Pancreas (tissue), 10 donors: ENCODE data around the gene SLC6A8. TPM values are rescaled to one million over a fixed set of nuclear protein-coding genes. Genes with fewer than 3 reads are reported as not detected.
A peak's percentile ranks its signal among the peaks of the same experiment; 100 is the strongest.
"Not testable (repeated sequence)": the region's sequence is repeated elsewhere in the genome, so short reads cannot be mapped to it uniquely, and the experiment has no call there.

Experiments
- ATAC-seq, 4 donors: fragments of 200-7000 bp; cut with Tn5 transposase; one replicate each; pipeline versions ENCODE4 v1.8.0 to v1.9.1; 2020; ENCODE audit warnings: mild to moderate bottlenecking in 4 of 4, moderate library complexity in 4 of 4
- DNase-seq, 6 donors: peaks; one replicate each; pipeline ENCODE4 v3.0.0-alpha.2; 2020
- FAIRE-seq: peaks from 2 replicates; lab custom pipeline; 2012; peaks lifted over from hg19 to GRCh38; lab: Jason Lieb, UNC
- H3K27ac ChIP-seq, 4 donors: fragments of 200-600 bp; sonication (generic); 1 replicate in 3 of 4; 2 replicates in 1 of 4; pipeline versions ENCODE4 v1.5.0 to v1.8.0; 2020
- H3K27me3 ChIP-seq, 4 donors: fragments of 200-600 bp; one replicate each; pipeline ENCODE4 v1.8.0; 2021
- H3K36me3 ChIP-seq, 3 donors: fragments of 200-600 bp; sonication (generic) in 1 of 3; one replicate each; pipeline versions ENCODE4 v1.5.0 to v1.8.0; 2020 to 2021
- H3K4me1 ChIP-seq, 3 donors: fragments of 200-600 bp; one replicate each; pipeline ENCODE4 v1.8.0; 2021
- H3K4me3 ChIP-seq, 4 donors: fragments of 200-600 bp; sonication (generic) in 2 of 4; one replicate each; pipeline versions ENCODE4 v1.5.0 to v1.8.0; 2020 to 2021
- H3K9me3 ChIP-seq, 4 donors: fragments of 200-600 bp; one replicate each; pipeline ENCODE4 v1.8.0; 2021
- WGBS, 2 donors: extraction: QIAGEN DNeasy Blood & Tissue Kit; methylation state at CpG; one replicate each; pipeline ENCODE4 v1.1.7; 2013; 5-methylcytosine and 5-hydroxymethylcytosine counted together
- intact Hi-C, 3 donors: fragments of 100-400 bp; cut with DNase I; formaldehyde crosslinking; loops; one replicate each; pipeline versions ENCODE4 v1.11.1 to v1.14.2; 2022
- polyA plus RNA-seq, 2 donors: library from polyadenylated mRNA; stranded (reverse); fragments of 200-250 nt; gene quantifications; one replicate each; pipeline ENCODE4 v1.2.3, GENCODE V29; 2013
- total RNA-seq, 6 donors: library from RNA; stranded (reverse); fragmentation: NEBNext Ultra II Directional in 4 of 6; extraction: Animal tissue kit (Norgen Biotek cat#: 25700) in 4 of 6; gene quantifications; one replicate each; pipeline versions ENCODE4 v1.2.1 to v1.2.4, GENCODE V29; 2021 to 2023
- TF ChIP-seq, protein P1 (sequence below), 4 donors: fragments of 200-600 bp; sonication (generic) in 3 of 4; IDR thresholded peaks; one replicate each; pipeline versions ENCODE4 v1.5.0 to v1.8.0; 2021; ENCODE audit warnings: antibody characterized with exemption in 4 of 4
- donor health status: healthy with polysubstance abuse.
- donor health status: DM: no; HTN: no; CAD: no; lungs with moderate emphysema.
- donor health status: DM: no; HTN: no; CAD: no.
- donor health status: control.
- donor health status: control.
- donor health status: Bipolar disorder and iron deficiency.
- donor health status: DM: yes; HTN: yes; CAD: no.
- donor health status: DM: no; HTN: no; CAD: no.
- donor health status: DM: no; HTN: no; CAD: no.
- donor health status: DM: yes; HTN: yes; CAD: no.

SLC6A8 gene
- total and polyA plus RNA-seq, 8 donors = 8.4 to 15.8 (median 12.1) TPM

DNA sequence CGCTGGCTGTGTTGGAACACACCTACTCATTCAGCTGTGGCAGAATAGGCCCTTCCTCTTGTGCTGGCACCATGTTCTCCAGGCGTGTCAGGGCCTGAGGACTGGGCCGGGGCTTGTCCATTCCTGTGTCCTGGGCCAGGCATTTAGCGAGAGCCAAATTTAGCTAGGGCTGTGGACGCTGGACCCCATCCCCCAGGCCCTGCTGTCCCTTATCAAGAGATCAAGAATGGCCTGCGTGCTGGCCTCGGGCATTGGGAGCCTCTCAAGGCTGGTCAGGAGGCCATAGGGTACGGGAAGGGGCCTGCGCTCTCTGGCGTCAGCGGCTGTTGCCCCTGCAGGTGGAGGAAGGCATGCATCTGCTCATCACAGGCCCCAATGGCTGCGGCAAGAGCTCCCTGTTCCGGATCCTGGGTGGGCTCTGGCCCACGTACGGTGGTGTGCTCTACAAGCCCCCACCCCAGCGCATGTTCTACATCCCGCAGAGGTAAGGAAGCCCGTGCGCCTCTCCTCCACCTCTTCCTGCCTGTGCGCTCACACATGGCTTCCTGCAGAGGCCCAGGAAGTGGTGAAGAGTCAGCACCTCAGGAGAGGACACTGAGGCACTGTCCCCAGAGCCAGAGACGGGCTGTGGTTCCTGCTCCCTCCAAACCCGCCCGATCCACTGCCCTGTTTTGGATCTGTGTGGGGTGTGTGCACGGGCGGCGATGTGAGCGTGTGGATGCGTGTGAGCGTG lies 52.2 kb downstream of the SLC6A8 start:
- Histone ChIP-seq H3K27ac (no peak overlapping the region), H3K9me3 (no peaks in the 10 kb centered on the region), H3K36me3 (no peaks in the 10 kb centered on the region), H3K4me3 (no peak overlapping the region), H3K4me1 (no peaks in the 10 kb centered on the region), H3K27me3 (no peaks in the 10 kb centered on the region)
- TF ChIP-seq, protein P1, sequence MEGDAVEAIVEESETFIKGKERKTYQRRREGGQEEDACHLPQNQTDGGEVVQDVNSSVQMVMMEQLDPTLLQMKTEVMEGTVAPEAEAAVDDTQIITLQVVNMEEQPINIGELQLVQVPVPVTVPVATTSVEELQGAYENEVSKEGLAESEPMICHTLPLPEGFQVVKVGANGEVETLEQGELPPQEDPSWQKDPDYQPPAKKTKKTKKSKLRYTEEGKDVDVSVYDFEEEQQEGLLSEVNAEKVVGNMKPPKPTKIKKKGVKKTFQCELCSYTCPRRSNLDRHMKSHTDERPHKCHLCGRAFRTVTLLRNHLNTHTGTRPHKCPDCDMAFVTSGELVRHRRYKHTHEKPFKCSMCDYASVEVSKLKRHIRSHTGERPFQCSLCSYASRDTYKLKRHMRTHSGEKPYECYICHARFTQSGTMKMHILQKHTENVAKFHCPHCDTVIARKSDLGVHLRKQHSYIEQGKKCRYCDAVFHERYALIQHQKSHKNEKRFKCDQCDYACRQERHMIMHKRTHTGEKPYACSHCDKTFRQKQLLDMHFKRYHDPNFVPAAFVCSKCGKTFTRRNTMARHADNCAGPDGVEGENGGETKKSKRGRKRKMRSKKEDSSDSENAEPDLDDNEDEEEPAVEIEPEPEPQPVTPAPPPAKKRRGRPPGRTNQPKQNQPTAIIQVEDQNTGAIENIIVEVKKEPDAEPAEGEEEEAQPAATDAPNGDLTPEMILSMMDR (IDR thresholded peaks at IDR 0.05) = no peak
- intact Hi-C loops = no loop called here
- DNase-seq = peak in 1 of 6 donors; percentile 57
- no peak for ATAC-seq
- no peak for FAIRE-seq
- 90 to 92% methylated on average over 29 of the region's 29 CpGs for WGBS, 2 donors

DNA sequence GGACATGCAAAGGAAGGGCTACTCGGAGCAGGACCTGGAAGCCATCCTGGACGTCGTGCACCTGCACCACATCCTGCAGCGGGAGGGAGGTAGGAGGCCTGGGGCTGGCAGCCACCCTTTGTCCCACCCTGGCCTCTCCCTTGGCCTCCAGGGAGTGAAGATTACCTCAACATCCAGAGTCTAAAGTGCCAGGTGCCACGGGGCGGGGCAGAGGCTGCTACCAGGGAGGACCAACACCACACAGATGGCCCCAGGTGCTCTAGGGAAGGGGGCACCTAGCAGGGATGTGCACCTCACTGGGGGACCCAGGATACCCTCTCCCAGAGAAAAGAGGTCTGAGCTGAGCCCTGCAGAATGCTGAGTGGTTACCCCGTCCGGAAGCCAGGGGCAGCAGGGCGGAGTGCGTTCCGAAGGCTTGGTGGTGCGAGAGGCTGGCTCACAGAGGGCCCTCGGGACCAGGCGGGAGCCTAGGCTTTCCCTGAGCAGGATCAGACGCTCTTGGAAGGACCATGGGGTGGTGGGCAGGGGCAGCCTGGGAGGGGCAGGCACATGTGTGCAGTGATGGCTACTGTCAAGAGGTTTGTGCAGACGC lies 53.0 kb downstream of the SLC6A8 start:
- no peak for FAIRE-seq
- intact Hi-C loops = no loop called here
- H3K27ac ChIP-seq = no peak overlapping the region
- H3K4me3 ChIP-seq = no peak overlapping the region
- TF ChIP-seq, protein P1 (IDR thresholded peaks at IDR 0.05) = no peak
- no peaks in the 10 kb centered on the region for H3K36me3 ChIP-seq
- ATAC-seq = no peak
- no peaks in the 10 kb centered on the region for H3K4me1 ChIP-seq
- 86 to 95% methylated on average over 15 to 16 of the region's 16 CpGs for WGBS, 2 donors
- DNase-seq = no peak
- no peaks in the 10 kb centered on the region for H3K9me3 ChIP-seq
- no peaks in the 10 kb centered on the region for H3K27me3 ChIP-seq

DNA sequence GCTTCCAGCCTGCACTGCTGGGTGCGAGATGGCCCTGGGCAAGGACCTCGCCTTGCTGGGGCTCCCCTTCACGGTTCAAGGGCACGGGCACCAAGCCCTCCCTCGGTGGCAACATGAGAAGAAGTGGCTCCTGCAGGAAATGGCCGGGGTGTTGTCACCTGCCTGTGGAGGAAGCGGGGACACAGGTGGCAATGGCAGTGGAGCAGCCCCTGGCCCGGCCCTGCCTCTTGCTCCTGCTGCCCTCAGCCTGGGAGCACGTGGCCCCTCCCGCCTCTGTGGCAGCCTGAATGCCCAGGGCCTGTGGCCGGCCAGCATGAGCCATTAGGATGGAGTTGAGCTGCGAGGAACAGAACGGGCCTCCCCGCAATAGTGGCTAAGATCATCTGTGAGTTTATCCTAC lies 53.7 kb downstream of the SLC6A8 start:
- TF ChIP-seq, protein P1 (IDR thresholded peaks at IDR 0.05) = no peak
- no peaks in the 10 kb centered on the region for H3K4me1 ChIP-seq
- 81 to 95% methylated on average over 11 to 14 of the region's 14 CpGs for WGBS, 2 donors
- ATAC-seq = no peak
- FAIRE-seq = no peak
- peak in 1 of 6 donors; percentile 70 for DNase-seq
- H3K36me3 ChIP-seq = no peaks in the 10 kb centered on the region
- intact Hi-C loops = no loop called here
- H3K9me3 ChIP-seq = no peaks in the 10 kb centered on the region
- H3K4me3 ChIP-seq = no peak overlapping the region
- no peak overlapping the region for H3K27ac ChIP-seq
- no peaks in the 10 kb centered on the region for H3K27me3 ChIP-seq

DNA sequence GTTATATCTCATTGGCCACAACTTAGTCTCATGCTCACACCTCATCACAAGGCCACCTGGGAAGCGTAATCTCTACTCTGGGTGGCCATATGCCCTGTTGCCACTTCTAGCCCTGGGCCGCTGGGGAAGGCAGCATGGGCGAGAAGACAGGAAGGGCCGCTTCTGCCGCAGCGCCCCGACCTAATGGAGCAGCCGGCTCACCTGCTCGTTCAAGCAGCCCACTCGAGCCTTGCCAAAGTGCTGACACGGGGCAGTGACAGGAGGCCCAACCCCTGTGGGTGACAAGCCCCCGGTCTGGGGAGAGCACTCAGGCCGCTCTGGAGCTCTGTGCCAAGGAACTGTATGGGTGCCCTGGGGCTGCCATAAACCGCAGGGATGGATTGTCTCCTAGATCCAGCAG lies 54.4 kb downstream of the SLC6A8 start:
- H3K27ac ChIP-seq, H3K27me3 ChIP-seq, H3K36me3 ChIP-seq, H3K4me1 ChIP-seq, intact Hi-C loops, FAIRE-seq, H3K9me3 ChIP-seq, H3K4me3 ChIP-seq, DNase-seq, ATAC-seq: not testable (repeated sequence)
- WGBS, 2 donors = 91 to 95% methylated on average over 12 to 14 of the region's 14 CpGs

DNA sequence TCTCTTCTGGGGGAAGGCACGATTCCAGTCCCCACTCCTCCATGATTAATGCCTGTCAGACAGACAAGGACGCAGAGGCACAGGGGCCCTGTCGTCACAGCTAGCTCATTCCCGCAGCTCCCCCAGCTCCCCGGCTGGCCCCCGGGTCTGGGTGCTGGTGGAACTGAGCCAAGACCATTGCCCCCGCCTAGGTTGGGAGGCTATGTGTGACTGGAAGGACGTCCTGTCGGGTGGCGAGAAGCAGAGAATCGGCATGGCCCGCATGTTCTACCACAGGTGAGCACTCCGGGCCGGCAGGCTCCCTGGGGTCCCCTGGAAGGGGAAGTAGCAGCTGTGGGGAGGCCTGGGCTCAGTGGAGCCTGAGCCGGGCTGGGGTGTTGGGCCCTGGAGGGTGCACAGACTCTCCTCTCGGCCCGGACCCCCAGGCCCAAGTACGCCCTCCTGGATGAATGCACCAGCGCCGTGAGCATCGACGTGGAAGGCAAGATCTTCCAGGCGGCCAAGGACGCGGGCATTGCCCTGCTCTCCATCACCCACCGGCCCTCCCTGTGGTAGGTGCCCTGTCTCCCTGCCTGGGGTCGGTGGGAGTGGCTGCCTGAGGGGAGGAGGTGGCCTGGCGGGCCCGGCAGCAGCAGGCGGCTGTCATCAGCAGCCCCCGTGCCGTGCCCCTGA lies 55.2 kb downstream of the SLC6A8 start:
- DNase-seq = peak in 1 of 6 donors; percentile 60
- H3K27ac ChIP-seq, H3K4me3 ChIP-seq, H3K36me3 ChIP-seq, H3K4me1 ChIP-seq, ATAC-seq, H3K9me3 ChIP-seq, H3K27me3 ChIP-seq, FAIRE-seq, intact Hi-C loops: not testable (repeated sequence)
- WGBS, 2 donors = 71 to 79% methylated on average over 20 to 32 of the region's 32 CpGs

DNA sequence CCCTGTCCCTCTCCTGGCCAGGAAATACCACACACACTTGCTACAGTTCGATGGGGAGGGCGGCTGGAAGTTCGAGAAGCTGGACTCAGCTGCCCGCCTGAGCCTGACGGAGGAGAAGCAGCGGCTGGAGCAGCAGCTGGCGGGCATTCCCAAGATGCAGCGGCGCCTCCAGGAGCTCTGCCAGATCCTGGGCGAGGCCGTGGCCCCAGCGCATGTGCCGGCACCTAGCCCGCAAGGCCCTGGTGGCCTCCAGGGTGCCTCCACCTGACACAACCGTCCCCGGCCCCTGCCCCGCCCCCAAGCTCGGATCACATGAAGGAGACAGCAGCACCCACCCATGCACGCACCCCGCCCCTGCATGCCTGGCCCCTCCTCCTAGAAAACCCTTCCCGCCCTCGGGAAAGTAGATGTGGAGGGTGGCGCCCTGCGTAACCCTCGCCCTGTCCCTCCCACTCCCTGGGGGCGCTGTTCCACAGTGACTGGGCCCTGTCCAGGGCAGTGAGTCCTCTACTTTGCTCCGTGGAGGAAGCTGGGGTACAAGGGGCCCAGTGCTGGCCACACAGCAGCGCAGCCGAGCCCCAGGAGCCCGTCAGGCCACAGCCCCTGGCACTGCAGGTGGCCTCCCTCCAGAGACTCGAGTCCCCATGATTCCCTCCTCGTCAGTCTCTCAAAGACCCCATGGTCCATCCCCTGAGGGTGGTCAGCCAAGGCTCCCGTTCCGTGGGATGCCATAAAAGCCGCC lies 55.9 kb downstream of the SLC6A8 start:
- intact Hi-C loops, H3K4me3 ChIP-seq, H3K27me3 ChIP-seq, FAIRE-seq, H3K4me1 ChIP-seq, H3K36me3 ChIP-seq, H3K9me3 ChIP-seq: not testable (repeated sequence)
- WGBS, 2 donors = 53 to 77% methylated on average over 16 to 32 of the region's 35 CpGs
- H3K27ac ChIP-seq = peak overlapping the region in 1 of 4 donors; percentile 23
- DNase-seq (peak in 3 of 6 donors; percentile 68 to 88 (median 80)), ATAC-seq (peak in 1 of 4 donors; percentile 77)
